IMR-90 (cell line): ENCODE results near the gene PATJ. TPM values are rescaled to one million over a fixed set of nuclear protein-coding genes. Genes with fewer than 3 reads are reported as not detected.

Experiments used
- ATAC-seq: fragments of 200-7000 bp; cut with Tn5 transposase; 2 replicates; pipeline ENCODE4 v1.9.1; 2020; ENCODE audit warnings: low read depth, mild to moderate bottlenecking, moderate library complexity
- BruUV-seq: library from RNA; stranded (reverse); fragments of 400-500 nt; replicated peaks from 2 replicates; lab custom pipeline; 2021; lab: Mats Ljungman, UMichigan
- CTCF ChIA-PET: fragments of 300-600 bp; formaldehyde crosslinking; extraction: SDS; loops from one replicate; lab custom pipeline; 2021; ENCODE audit warnings: antibody characterized with exemption; lab: Yijun Ruan, JAX
- POLR2A ChIA-PET: fragments of 300-600 bp; sonication (Branson Sonifier 250); formaldehyde crosslinking; loops from one replicate; lab custom pipeline; 2022; ENCODE audit warnings: antibody characterized with exemption; ENCODE audit not compliant: unreplicated experiment; lab: Charles Lee
- DNase-seq: peaks from one replicate; pipeline ENCODE4 v3.0.0; 2013
- H2AFZ ChIP-seq: replicated peaks from 2 replicates; pipeline ENCODE3; 2013; ENCODE audit warnings: low read length, mild to moderate bottlenecking; ENCODE audit not compliant: poor library complexity
- H2AK5ac ChIP-seq: 2 replicates; pipeline ENCODE4 v1.6.1; 2013; ENCODE audit warnings: low read depth, low read length, inconsistent platforms
- H2AK9ac ChIP-seq: replicated peaks from 2 replicates; pipeline ENCODE3; 2013; ENCODE audit warnings: mild to moderate bottlenecking, low read depth, low read length, moderate library complexity; ENCODE audit not compliant: poor library complexity
- H2BK120ac ChIP-seq: 2 replicates; pipeline ENCODE4 v1.6.1; 2013; ENCODE audit warnings: low read depth, low read length, inconsistent platforms
- H2BK15ac ChIP-seq: 3 replicates; pipeline ENCODE4 v1.6.1; 2013; ENCODE audit warnings: low read depth, low read length, inconsistent platforms
- H2BK20ac ChIP-seq: 2 replicates; pipeline ENCODE4 v1.6.1; 2013; ENCODE audit warnings: low read depth, mild to moderate bottlenecking, inconsistent platforms, low read length, moderate library complexity
- H2BK5ac ChIP-seq: 2 replicates; pipeline ENCODE4 v1.6.1; 2013; ENCODE audit warnings: mild to moderate bottlenecking, low read depth, low read length, inconsistent platforms; ENCODE audit not compliant: poor library complexity, severe bottlenecking
- H3K14ac ChIP-seq: replicated peaks from 2 replicates; pipeline ENCODE4 v1.6.1; 2013; ENCODE audit warnings: low read depth, low read length, inconsistent platforms
- H3K18ac ChIP-seq: 2 replicates; pipeline ENCODE4 v1.6.1; 2013; ENCODE audit warnings: low read depth, low read length, control low read depth
- H3K23ac ChIP-seq: 2 replicates; pipeline ENCODE4 v1.6.1; 2013; ENCODE audit warnings: low read depth, low read length, inconsistent platforms
- H3K27ac ChIP-seq: 2 replicates; pipeline ENCODE4 v1.5.1; 2013; ENCODE audit warnings: mild to moderate bottlenecking, control low read depth, low read length; ENCODE audit not compliant: insufficient read depth
- H3K27me3 ChIP-seq: 2 replicates; pipeline ENCODE4 v1.6.1; 2013; ENCODE audit warnings: low read length; ENCODE audit not compliant: control insufficient read depth, insufficient read depth
- H3K36me3 ChIP-seq: 2 replicates; pipeline ENCODE4 v1.6.1; 2013; ENCODE audit warnings: low read length, mixed read lengths; ENCODE audit not compliant: control insufficient read depth, insufficient read depth
- H3K4ac ChIP-seq: 2 replicates; pipeline ENCODE4 v1.6.1; 2013; ENCODE audit warnings: low read depth, low read length, inconsistent platforms
- H3K4me1 ChIP-seq: 2 replicates; pipeline ENCODE4 v1.6.1; 2013; ENCODE audit warnings: low read length, mixed read lengths; ENCODE audit not compliant: control insufficient read depth, insufficient read depth
- H3K4me2 ChIP-seq: 2 replicates; pipeline ENCODE4 v1.6.1; 2013; ENCODE audit warnings: low read depth, mild to moderate bottlenecking, control low read depth, low read length, moderate library complexity
- H3K4me3 ChIP-seq: 2 replicates; pipeline ENCODE4 v1.5.1; 2013; ENCODE audit warnings: low read depth, mild to moderate bottlenecking, control low read depth, low read length, moderate library complexity; ENCODE audit not compliant: insufficient read depth
- H3K56ac ChIP-seq: 2 replicates; pipeline ENCODE4 v1.6.1; 2013; ENCODE audit warnings: low read length, inconsistent platforms; ENCODE audit not compliant: insufficient read depth; ENCODE audit errors: extremely low read depth
- H3K79me1 ChIP-seq, 2 experiments: 2 replicates each; pipeline ENCODE4 v1.6.1; 2013; ENCODE audit warnings: low read length in 2 of 2, inconsistent platforms in 1 of 2, low read depth in 1 of 2
- H3K9ac ChIP-seq: 2 replicates; pipeline ENCODE4 v1.6.1; 2013; ENCODE audit warnings: low read depth, low read length, control low read depth
- H3K9me1 ChIP-seq: 2 replicates; pipeline ENCODE4 v1.6.1; 2013; ENCODE audit warnings: low read length, inconsistent platforms; ENCODE audit not compliant: insufficient read depth
- H3K9me3 ChIP-seq: 2 replicates; pipeline ENCODE4 v1.6.1; 2013; ENCODE audit warnings: low read length; ENCODE audit not compliant: control insufficient read depth, insufficient read depth
- H4K20me1 ChIP-seq: 2 replicates; pipeline ENCODE4 v1.6.1; 2013; ENCODE audit warnings: low read length, inconsistent platforms; ENCODE audit not compliant: insufficient read depth
- H4K5ac ChIP-seq: 2 replicates; pipeline ENCODE4 v1.6.1; 2013; ENCODE audit warnings: mild to moderate bottlenecking, low read depth, low read length, control low read depth
- H4K8ac ChIP-seq, 2 experiments: 2 replicates each; pipeline ENCODE4 v1.6.1; 2013; ENCODE audit warnings: low read depth in 2 of 2, low read length in 2 of 2, control low read depth in 1 of 2, inconsistent platforms in 1 of 2
- H4K91ac ChIP-seq: 2 replicates; pipeline ENCODE4 v1.6.1; 2013; ENCODE audit warnings: low read depth, low read length, inconsistent platforms; ENCODE audit not compliant: insufficient read depth
- MXI1 ChIP-seq: IDR thresholded peaks from 2 replicates; pipeline ENCODE4 v1.6.1; 2012; ENCODE audit warnings: low read depth, mild to moderate bottlenecking, low read length, moderate library complexity, borderline replicate concordance
- POLR2A ChIP-seq: IDR thresholded peaks from 2 replicates; pipeline ENCODE4 v1.6.1; 2012; ENCODE audit warnings: mild to moderate bottlenecking, low read depth, low read length
- SMC3 ChIP-seq: fragments of 150-350 bp; IDR thresholded peaks from 2 replicates; pipeline ENCODE4 v1.6.1; 2016; ENCODE audit warnings: low read depth, mild to moderate bottlenecking, antibody characterized with exemption, low read length, moderate library complexity
- whole genome bisulfite sequencing, 2 experiments: methylation state at CpG; one replicate each; pipeline versions ENCODE4 v1.1.5 to v1.1.7; 2013; ENCODE audit warnings: missing lambda C conversion rate in 2 of 2; ENCODE audit not compliant: insufficient read length in 1 of 2; ENCODE audit errors: extremely low coverage in 2 of 2; 5-methylcytosine and 5-hydroxymethylcytosine counted together
- dilution Hi-C: fragments of 300-500 bp; cut with HindIII; formaldehyde crosslinking; loops from one replicate; pipeline ENCODE4 v1.14.3; 2018; ENCODE audit warnings: low sequenced_read_pairs; ENCODE audit not compliant: unreplicated experiment
- in situ Hi-C: fragments of 300-500 bp; cut with MboI; formaldehyde crosslinking; loops from 3 replicates; pipeline ENCODE4 v1.14.3; 2019; ENCODE audit warnings: low sequenced_read_pairs, inconsistent platforms, mixed read lengths
- intact Hi-C: fragments of 100-400 bp; cut with micrococcal nuclease; formaldehyde crosslinking; loops from 2 replicates; pipeline ENCODE4 v1.10.0; 2022
- polyA plus RNA-seq, 3 experiments: library from polyadenylated mRNA; depleted of rRNA; stranded (reverse); fragments of >200 nt; gene quantifications; 2 replicates each; pipeline ENCODE4 v1.2.3, GENCODE V29; 2012; ENCODE audit warnings: low replicate concordance in 1 of 3
- total RNA-seq: library from RNA; depleted of rRNA; stranded (reverse); fragments of >200 nt; gene quantifications from 2 replicates; pipeline ENCODE4 v1.2.3, GENCODE V29; 2012

PATJ gene
- total and polyA plus RNA-seq, 2 of the 4 experiments (the other 2 are of a cell fraction), result 2.0 to 3.4 TPM

GRCh38 chr1:61976566-61976965 lies 234.3 kb downstream of the PATJ start:
- H2BK20ac ChIP-seq, result no peak overlapping the region
- no peak overlapping the region for H3K14ac ChIP-seq
- no peak overlapping the region for H3K27ac ChIP-seq
- H4K8ac ChIP-seq, result no peak overlapping the region
- H3K4me2 ChIP-seq, result no peak overlapping the region
- no peaks in the 10 kb centered on the region for H3K79me1 ChIP-seq
- ChIA-PET CTCF (no interaction called here), POLR2A (no interaction called here)
- intact Hi-C loops, result no loop called here
- dilution Hi-C loops, result no loop called here
- no peak overlapping the region for H2BK5ac ChIP-seq
- H3K9ac ChIP-seq, result no peak overlapping the region
- H3K18ac ChIP-seq, result no peak overlapping the region
- H4K91ac ChIP-seq, result no peak overlapping the region
- H3K9me1 ChIP-seq, result no peaks in the 10 kb centered on the region
- ATAC-seq (no peak), DNase-seq (no peak)
- H3K4me1 ChIP-seq, result no peaks in the 10 kb centered on the region
- no peaks in the 10 kb centered on the region for H3K36me3 ChIP-seq
- no peak overlapping the region for H3K23ac ChIP-seq
- H3K4me3 ChIP-seq, result no peak overlapping the region
- WGBS, 2 experiments, result no CpG with 5 or more reads among the region's 4 CpGs
- no peak overlapping the region for H3K56ac ChIP-seq
- H4K5ac ChIP-seq, result no peak overlapping the region
- H2BK120ac ChIP-seq, result no peak overlapping the region
- no peaks in the 10 kb centered on the region for H3K27me3 ChIP-seq
- no peaks in the 10 kb centered on the region for H3K9me3 ChIP-seq
- no TSS peak for BruUV-seq
- in situ Hi-C loops, result no loop called here
- H2AFZ ChIP-seq, result no peak overlapping the region
- no peak overlapping the region for H3K4ac ChIP-seq
- no peak overlapping the region for H2AK5ac ChIP-seq
- no peak overlapping the region for H2BK15ac ChIP-seq
- no peak overlapping the region for H2AK9ac ChIP-seq
- no peaks in the 10 kb centered on the region for H4K20me1 ChIP-seq
- no peak for TF ChIP-seq SMC3
- no peak for TF ChIP-seq MXI1
- TF ChIP-seq POLR2A, result no peak
